IMR-90 (cell line): ENCODE data around the gene NOTCH2NLA.
"Not testable (repeated sequence)": the region's sequence is repeated elsewhere in the genome, so short reads cannot be mapped to it uniquely, and the experiment has no call there.

Experiments used
- BHLHE40 ChIP-seq: fragments of 150-350 bp; IDR thresholded peaks from 2 replicates; pipeline ENCODE4 v1.6.1; 2016; ENCODE audit warnings: mild to moderate bottlenecking, low read depth, low read length
- CEBPB ChIP-seq: IDR thresholded peaks from 2 replicates; pipeline ENCODE4 v1.6.1; 2012; ENCODE audit warnings: low read depth, low read length, improper control_type of control experiment
- CHD1 ChIP-seq: IDR thresholded peaks from 2 replicates; pipeline ENCODE4 v1.6.1; 2012; ENCODE audit warnings: low read depth, low read length, improper control_type of control experiment
- FOS ChIP-seq: fragments of 150-350 bp; IDR thresholded peaks from 2 replicates; pipeline ENCODE4 v1.6.1; 2016; ENCODE audit warnings: low read depth, low read length
- MAFK ChIP-seq: IDR thresholded peaks from 2 replicates; pipeline ENCODE4 v1.6.1; 2012; ENCODE audit warnings: low read depth, low read length, improper control_type of control experiment
- MXI1 ChIP-seq: IDR thresholded peaks from 2 replicates; pipeline ENCODE4 v1.6.1; 2012; ENCODE audit warnings: low read depth, mild to moderate bottlenecking, low read length, moderate library complexity, borderline replicate concordance
- POLR2A ChIP-seq: IDR thresholded peaks from 2 replicates; pipeline ENCODE4 v1.6.1; 2012; ENCODE audit warnings: mild to moderate bottlenecking, low read depth, low read length
- RAD21 ChIP-seq: IDR thresholded peaks from 2 replicates; pipeline ENCODE4 v1.6.1; 2012; ENCODE audit warnings: low read length, improper control_type of control experiment
- RCOR1 ChIP-seq: IDR thresholded peaks from 2 replicates; pipeline ENCODE4 v1.6.1; 2012; ENCODE audit warnings: mild to moderate bottlenecking, low read length, improper control_type of control experiment; ENCODE audit not compliant: insufficient replicate concordance
- RFX5 ChIP-seq: IDR thresholded peaks from 2 replicates; pipeline ENCODE4 v1.8.0; 2012; ENCODE audit warnings: low read depth, mild to moderate bottlenecking, low read length, moderate library complexity
- SMC3 ChIP-seq: fragments of 150-350 bp; IDR thresholded peaks from 2 replicates; pipeline ENCODE4 v1.6.1; 2016; ENCODE audit warnings: low read depth, mild to moderate bottlenecking, antibody characterized with exemption, low read length, moderate library complexity
- TF ChIP-seq, protein P1 (sequence below): conservative IDR thresholded peaks from 2 replicates; pipeline ENCODE4 v1.5.1; 2012; ENCODE audit warnings: mild to moderate bottlenecking, low read depth, low read length, improper control_type of control experiment
- TF ChIP-seq, protein P2 (sequence below): fragments of 150-350 bp; IDR thresholded peaks from 2 replicates; pipeline ENCODE4 v1.6.1; 2017; ENCODE audit warnings: mild to moderate bottlenecking, antibody characterized with exemption, low read length, low read depth

DNA sequence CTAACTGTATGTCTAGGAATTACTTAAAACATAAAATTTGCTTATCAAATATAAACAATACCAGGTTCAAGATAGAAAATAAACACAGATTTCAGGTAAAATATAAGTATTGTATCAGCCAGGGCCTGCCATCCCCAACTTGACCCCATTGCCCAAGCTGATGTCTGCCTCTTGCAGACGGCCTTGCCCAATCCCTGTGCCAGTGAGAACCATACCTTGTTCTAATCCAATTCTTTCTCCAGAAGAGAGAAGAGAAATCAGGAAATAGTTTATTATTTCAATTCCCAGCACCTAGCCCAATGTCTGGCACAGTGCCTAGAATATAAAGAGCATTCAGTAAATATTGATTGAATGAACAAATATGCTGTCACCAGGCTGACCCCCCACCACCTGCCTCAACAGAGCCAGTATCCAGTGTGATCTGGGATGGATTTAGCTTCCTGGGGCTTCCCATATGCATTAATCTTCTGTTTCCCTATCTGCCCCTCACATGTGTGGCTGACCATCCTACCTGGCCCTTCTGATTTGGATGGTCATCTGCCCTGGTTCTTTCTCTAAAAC lies 29.3 kb upstream of the NOTCH2NLA start:
- TF ChIP-seq POLR2A, CEBPB, RAD21, SMC3, RCOR1, RFX5, FOS, MXI1, CHD1, BHLHE40, MAFK: not testable (repeated sequence)
- TF ChIP-seq, protein P1, sequence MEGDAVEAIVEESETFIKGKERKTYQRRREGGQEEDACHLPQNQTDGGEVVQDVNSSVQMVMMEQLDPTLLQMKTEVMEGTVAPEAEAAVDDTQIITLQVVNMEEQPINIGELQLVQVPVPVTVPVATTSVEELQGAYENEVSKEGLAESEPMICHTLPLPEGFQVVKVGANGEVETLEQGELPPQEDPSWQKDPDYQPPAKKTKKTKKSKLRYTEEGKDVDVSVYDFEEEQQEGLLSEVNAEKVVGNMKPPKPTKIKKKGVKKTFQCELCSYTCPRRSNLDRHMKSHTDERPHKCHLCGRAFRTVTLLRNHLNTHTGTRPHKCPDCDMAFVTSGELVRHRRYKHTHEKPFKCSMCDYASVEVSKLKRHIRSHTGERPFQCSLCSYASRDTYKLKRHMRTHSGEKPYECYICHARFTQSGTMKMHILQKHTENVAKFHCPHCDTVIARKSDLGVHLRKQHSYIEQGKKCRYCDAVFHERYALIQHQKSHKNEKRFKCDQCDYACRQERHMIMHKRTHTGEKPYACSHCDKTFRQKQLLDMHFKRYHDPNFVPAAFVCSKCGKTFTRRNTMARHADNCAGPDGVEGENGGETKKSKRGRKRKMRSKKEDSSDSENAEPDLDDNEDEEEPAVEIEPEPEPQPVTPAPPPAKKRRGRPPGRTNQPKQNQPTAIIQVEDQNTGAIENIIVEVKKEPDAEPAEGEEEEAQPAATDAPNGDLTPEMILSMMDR = not testable (repeated sequence)
- TF ChIP-seq, protein P2, sequence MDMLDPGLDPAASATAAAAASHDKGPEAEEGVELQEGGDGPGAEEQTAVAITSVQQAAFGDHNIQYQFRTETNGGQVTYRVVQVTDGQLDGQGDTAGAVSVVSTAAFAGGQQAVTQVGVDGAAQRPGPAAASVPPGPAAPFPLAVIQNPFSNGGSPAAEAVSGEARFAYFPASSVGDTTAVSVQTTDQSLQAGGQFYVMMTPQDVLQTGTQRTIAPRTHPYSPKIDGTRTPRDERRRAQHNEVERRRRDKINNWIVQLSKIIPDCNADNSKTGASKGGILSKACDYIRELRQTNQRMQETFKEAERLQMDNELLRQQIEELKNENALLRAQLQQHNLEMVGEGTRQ = not testable (repeated sequence)
